Measurements from ENCODE around the gene TMEM175.
A peak's percentile ranks its signal among the peaks of the same experiment; 100 is the strongest.
"Not testable (repeated sequence)": the region's sequence is repeated elsewhere in the genome, so short reads cannot be mapped to it uniquely, and the experiment has no call there.

TMEM175 gene

GRCh38 chr4:929096-929765 is 3.0 kb upstream of the TMEM175 start:
- Histone ChIP-seq H3K36me3 (ENCODE audit: control insufficient read depth, insufficient read depth, low read length) (no peaks in the 10 kb centered on the region), H3K27ac (ENCODE audit: low read length) (no peak overlapping the region), H3K4me3 (ENCODE audit: low read length) (no peak overlapping the region), H3K4me1 (ENCODE audit: control insufficient read depth, insufficient read depth, low read length) (peaks cover 4% of the 10 kb centered on the region; the same call in 1 of the 2 replicates), H3K9me3 (ENCODE audit: control insufficient read depth, insufficient read depth, low read length) (no peaks in the 10 kb centered on the region), H3K27me3 (ENCODE audit: control insufficient read depth, insufficient read depth, low read length) (no peaks in the 10 kb centered on the region)
- WGBS (ENCODE audit: insufficient coverage, insufficient read length) = no CpG with 5 or more reads among the region's 17 CpGs
- DNase-seq (ENCODE audit: low read depth, low spot score) = no peak

- no peak overlapping the region for H3K4me3 ChIP-seq (ENCODE audit: low read length)
Observed at GRCh38 chr4:930028-930551, 2.2 kb upstream of the TMEM175 start.

GRCh38 chr4:930827-931193 is 1.4 kb upstream of the TMEM175 start:
- Histone ChIP-seq H3K9me3 (ENCODE audit: control insufficient read depth, insufficient read depth, low read length) (no peaks in the 10 kb centered on the region), H3K4me1 (ENCODE audit: control insufficient read depth, insufficient read depth, low read length) (peaks cover 4% of the 10 kb centered on the region; the same call in 1 of the 2 replicates), H3K36me3 (ENCODE audit: control insufficient read depth, insufficient read depth, low read length) (no peaks in the 10 kb centered on the region), H3K27ac (ENCODE audit: low read length) (no peak overlapping the region), H3K27me3 (ENCODE audit: control insufficient read depth, insufficient read depth, low read length) (no peaks in the 10 kb centered on the region), H3K4me3 (ENCODE audit: low read length) (no peak overlapping the region)
- WGBS (ENCODE audit: insufficient coverage, insufficient read length) = no CpG with 5 or more reads among the region's 7 CpGs
- DNase-seq (ENCODE audit: low read depth, low spot score) = no peak

More at GRCh38 chr4:930028-930551, 2.2 kb upstream of the TMEM175 start:
- no peaks in the 10 kb centered on the region for H3K36me3 ChIP-seq (ENCODE audit: control insufficient read depth, insufficient read depth, low read length)
- peaks cover 4% of the 10 kb centered on the region; the same call in 1 of the 2 replicates for H3K4me1 ChIP-seq (ENCODE audit: control insufficient read depth, insufficient read depth, low read length)
- no peak overlapping the region for H3K27ac ChIP-seq (ENCODE audit: low read length)
- H3K27me3 ChIP-seq (ENCODE audit: control insufficient read depth, insufficient read depth, low read length) = no peaks in the 10 kb centered on the region
- no CpG with 5 or more reads among the region's 3 CpGs for WGBS (ENCODE audit: insufficient coverage, insufficient read length)
- H3K9me3 ChIP-seq (ENCODE audit: control insufficient read depth, insufficient read depth, low read length) = no peaks in the 10 kb centered on the region
- no peak for DNase-seq (ENCODE audit: low read depth, low spot score)

- H3K36me3 ChIP-seq (ENCODE audit: control insufficient read depth, insufficient read depth, low read length) = no peaks in the 10 kb centered on the region
- H3K27me3 ChIP-seq (ENCODE audit: control insufficient read depth, insufficient read depth, low read length) = no peaks in the 10 kb centered on the region
- WGBS (ENCODE audit: insufficient coverage, insufficient read length) = no CpG with 5 or more reads among the region's 31 CpGs
- H3K9me3 ChIP-seq (ENCODE audit: control insufficient read depth, insufficient read depth, low read length) = no peaks in the 10 kb centered on the region
- peaks cover 4% of the 10 kb centered on the region; the same call in 1 of the 2 replicates for H3K4me1 ChIP-seq (ENCODE audit: control insufficient read depth, insufficient read depth, low read length)
- DNase-seq (ENCODE audit: low read depth, low spot score) = no peak
- H3K27ac ChIP-seq (ENCODE audit: low read length) = no peak overlapping the region
- peak overlapping the region; percentile 93 for H3K4me3 ChIP-seq (ENCODE audit: low read length)
Observed at GRCh38 chr4:931194-931959, 883 bp upstream of the TMEM175 start.

GRCh38 chr4:932713-933070 is 432 bp downstream of the TMEM175 start:
- H3K4me1 ChIP-seq (ENCODE audit: control insufficient read depth, insufficient read depth, low read length) = peaks cover 4% of the 10 kb centered on the region; the same call in 1 of the 2 replicates
- WGBS (ENCODE audit: insufficient coverage, insufficient read length) = no CpG with 5 or more reads among the region's 11 CpGs
- H3K27ac ChIP-seq (ENCODE audit: low read length) = no peak overlapping the region
- no peaks in the 10 kb centered on the region for H3K27me3 ChIP-seq (ENCODE audit: control insufficient read depth, insufficient read depth, low read length)
- H3K36me3 ChIP-seq (ENCODE audit: control insufficient read depth, insufficient read depth, low read length) = no peaks in the 10 kb centered on the region
- no peaks in the 10 kb centered on the region for H3K9me3 ChIP-seq (ENCODE audit: control insufficient read depth, insufficient read depth, low read length)
- no peak for DNase-seq (ENCODE audit: low read depth, low spot score)
- peak overlapping the region; percentile 93; the same call in 1 of the 2 replicates for H3K4me3 ChIP-seq (ENCODE audit: low read length)

GRCh38 chr4:939508-939907 is 7.2 kb downstream of the TMEM175 start:
- not testable (repeated sequence) for H3K27me3 ChIP-seq (ENCODE audit: control insufficient read depth, insufficient read depth, low read length); H3K27ac ChIP-seq (ENCODE audit: low read length); DNase-seq (ENCODE audit: low read depth, low spot score); H3K36me3 ChIP-seq (ENCODE audit: control insufficient read depth, insufficient read depth, low read length); H3K4me3 ChIP-seq (ENCODE audit: low read length); H3K4me1 ChIP-seq (ENCODE audit: control insufficient read depth, insufficient read depth, low read length); H3K9me3 ChIP-seq (ENCODE audit: control insufficient read depth, insufficient read depth, low read length)
- no CpG with 5 or more reads among the region's 4 CpGs for WGBS (ENCODE audit: insufficient coverage, insufficient read length)

GRCh38 chr4:945274-946102 is 13.2 kb downstream of the TMEM175 start:
- no CpG with 5 or more reads among the region's 28 CpGs for whole genome bisulfite sequencing (ENCODE audit: insufficient coverage, insufficient read length)
- H3K9me3 ChIP-seq (ENCODE audit: control insufficient read depth, insufficient read depth, low read length) = no peaks in the 10 kb centered on the region
- no peaks in the 10 kb centered on the region; the same call in 1 of the 2 replicates for H3K36me3 ChIP-seq (ENCODE audit: control insufficient read depth, insufficient read depth, low read length)
- no peak for DNase-seq (ENCODE audit: low read depth, low spot score)
- peaks cover 2% of the 10 kb centered on the region for H3K4me1 ChIP-seq (ENCODE audit: control insufficient read depth, insufficient read depth, low read length)
- no peak overlapping the region for H3K27ac ChIP-seq (ENCODE audit: low read length)
- no peaks in the 10 kb centered on the region for H3K27me3 ChIP-seq (ENCODE audit: control insufficient read depth, insufficient read depth, low read length)
- 0 out of 2 replicates have a peak overlapping the region, but pooled peaks have one; percentile 3 for H3K4me3 ChIP-seq (ENCODE audit: low read length)

GRCh38 chr4:946103-946450 is 13.8 kb downstream of the TMEM175 start:
- no peaks in the 10 kb centered on the region for H3K27me3 ChIP-seq (ENCODE audit: control insufficient read depth, insufficient read depth, low read length)
- H3K36me3 ChIP-seq (ENCODE audit: control insufficient read depth, insufficient read depth, low read length) = no peaks in the 10 kb centered on the region; the same call in 1 of the 2 replicates
- peaks cover 2% of the 10 kb centered on the region for H3K4me1 ChIP-seq (ENCODE audit: control insufficient read depth, insufficient read depth, low read length)
- no peak for DNase-seq (ENCODE audit: low read depth, low spot score)
- H3K4me3 ChIP-seq (ENCODE audit: low read length) = no peak overlapping the region
- WGBS (ENCODE audit: insufficient coverage, insufficient read length) = no CpG with 5 or more reads among the region's 9 CpGs
- H3K27ac ChIP-seq (ENCODE audit: low read length) = no peak overlapping the region
- H3K9me3 ChIP-seq (ENCODE audit: control insufficient read depth, insufficient read depth, low read length) = no peaks in the 10 kb centered on the region

- no CpG with 5 or more reads among the region's 62 CpGs for WGBS (ENCODE audit: insufficient coverage, insufficient read length)
- H3K36me3 ChIP-seq (ENCODE audit: control insufficient read depth, insufficient read depth, low read length) = no peaks in the 10 kb centered on the region; the same call in 1 of the 2 replicates
Observed at GRCh38 chr4:946517-947471, 14.5 kb downstream of the TMEM175 start.

More at GRCh38 chr4:946517-947471, 14.5 kb downstream of the TMEM175 start:
- Histone ChIP-seq H3K9me3 (ENCODE audit: control insufficient read depth, insufficient read depth, low read length) (no peaks in the 10 kb centered on the region), H3K27ac (ENCODE audit: low read length) (no peak overlapping the region), H3K4me1 (ENCODE audit: control insufficient read depth, insufficient read depth, low read length) (peaks cover 2% of the 10 kb centered on the region), H3K27me3 (ENCODE audit: control insufficient read depth, insufficient read depth, low read length) (no peaks in the 10 kb centered on the region), H3K4me3 (ENCODE audit: low read length) (no peak overlapping the region)
- DNase-seq (ENCODE audit: low read depth, low spot score) = no peak
